ENCODE results near the gene RCAN2. TPM values are rescaled to one million over a fixed set of nuclear protein-coding genes. Genes with fewer than 3 reads are reported as not detected.
A peak's percentile ranks its signal among the peaks of the same experiment; 100 is the strongest.

Gene RCAN2
- total RNA-seq, 1 donor from 2014 or later, result 1.6 TPM

GRCh38 chr6:46468403-46469010 lies 22.7 kb downstream of the RCAN2 start:
- no peak overlapping the region for H3K4me3 ChIP-seq (ENCODE audit: low read length in 3 of 3)
- no peaks in the 10 kb centered on the region for H3K9me3 ChIP-seq (ENCODE audit: control insufficient read depth in 3 of 3, low read length in 3 of 3)
- peaks cover 7 to 24% (median 22%) of the 10 kb centered on the region in 3 donors for H3K4me1 ChIP-seq (ENCODE audit: control insufficient read depth in 3 of 3, insufficient read depth in 3 of 3, low read length in 3 of 3)
- H3K36me3 ChIP-seq (ENCODE audit: control insufficient read depth in 3 of 3, insufficient read depth in 3 of 3, low read length in 3 of 3), result no peaks in the 10 kb centered on the region
- H3K27me3 ChIP-seq (ENCODE audit: control insufficient read depth in 3 of 3, insufficient read depth in 3 of 3, low read length in 3 of 3), result no peaks in the 10 kb centered on the region
- peak overlapping the region; percentile 50 for H3K27ac ChIP-seq (ENCODE audit: low read depth, low read length)
- no peak overlapping the region for H3K9ac ChIP-seq (ENCODE audit: low read depth in 1 of 3, low read length in 3 of 3)

DNA sequence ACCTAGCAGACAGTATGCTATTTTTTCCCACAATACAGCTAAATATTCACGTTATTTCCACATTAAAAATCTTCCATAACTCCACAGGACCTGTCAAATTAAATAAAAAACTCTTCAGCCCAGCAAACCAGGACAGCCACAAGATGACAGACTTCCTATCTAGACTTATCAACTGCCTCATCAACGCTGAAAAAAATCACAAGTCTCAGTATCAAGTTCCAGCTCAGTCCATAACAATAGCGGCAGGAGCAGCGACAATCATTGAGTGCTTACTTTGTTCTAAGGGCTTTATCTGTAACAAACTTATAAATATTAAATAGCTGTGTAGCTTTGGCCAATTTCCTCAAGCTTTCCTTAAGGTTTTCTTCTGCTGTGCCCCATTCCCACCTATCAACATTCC lies 24.7 kb downstream of the RCAN2 start:
- Histone ChIP-seq H3K9me3 (ENCODE audit: control insufficient read depth in 3 of 3, low read length in 3 of 3) (no peaks in the 10 kb centered on the region), H3K9ac (ENCODE audit: low read depth in 1 of 3, low read length in 3 of 3) (no peak overlapping the region), H3K27ac (ENCODE audit: low read depth, low read length) (no peak overlapping the region), H3K4me3 (ENCODE audit: low read length in 3 of 3) (no peak overlapping the region), H3K4me1 (ENCODE audit: control insufficient read depth in 3 of 3, insufficient read depth in 3 of 3, low read length in 3 of 3) (peaks cover 7 to 20% (median 16%) of the 10 kb centered on the region in 3 donors), H3K36me3 (ENCODE audit: control insufficient read depth in 3 of 3, insufficient read depth in 3 of 3, low read length in 3 of 3) (no peaks in the 10 kb centered on the region), H3K27me3 (ENCODE audit: control insufficient read depth in 3 of 3, insufficient read depth in 3 of 3, low read length in 3 of 3) (no peaks in the 10 kb centered on the region)

DNA sequence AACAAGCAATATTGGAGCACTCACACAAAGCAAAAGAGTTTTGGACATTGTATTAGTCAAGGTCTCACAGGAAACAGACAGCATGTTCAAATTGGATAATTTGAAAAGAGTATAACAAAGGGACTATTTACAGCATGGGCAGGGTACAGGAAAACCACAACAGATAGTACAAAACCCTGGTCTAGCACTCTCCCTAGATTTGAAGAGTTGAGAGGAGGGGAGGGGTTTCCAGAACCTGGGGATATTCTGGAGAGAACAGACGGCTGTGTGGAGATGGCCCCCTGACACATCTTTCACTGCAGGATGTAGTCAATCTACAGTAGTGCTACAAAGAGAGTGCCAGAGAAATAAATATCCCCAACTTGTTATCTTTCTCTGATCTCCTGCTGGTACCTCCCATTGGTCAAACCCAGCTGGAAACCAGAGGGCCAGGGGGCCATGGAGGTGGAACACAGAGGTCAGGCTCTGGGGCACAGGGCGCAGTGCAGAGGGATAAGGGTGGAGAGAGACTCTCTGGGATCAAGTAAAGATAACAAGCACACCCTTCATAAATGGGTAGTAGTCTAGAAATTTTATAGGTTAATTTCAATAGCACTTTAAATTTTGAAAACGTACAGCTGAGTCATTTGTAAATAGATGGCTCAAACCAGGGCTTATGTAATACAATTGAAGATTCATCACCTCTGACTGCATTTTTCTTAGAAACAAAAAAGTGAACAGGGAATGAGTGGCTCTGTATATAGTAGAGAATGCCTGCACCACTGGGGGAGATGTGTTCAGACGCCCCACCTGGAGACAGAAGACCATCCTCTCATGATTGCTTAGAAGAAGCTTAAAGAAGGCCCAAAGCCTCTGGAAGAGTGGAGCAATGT lies 25.7 kb downstream of the RCAN2 start:
- no peak overlapping the region for H3K4me3 ChIP-seq (ENCODE audit: low read length in 3 of 3)
- H3K9me3 ChIP-seq (ENCODE audit: control insufficient read depth in 3 of 3, low read length in 3 of 3), result no peaks in the 10 kb centered on the region
- peaks cover 7 to 16% (median 15%) of the 10 kb centered on the region in 3 donors for H3K4me1 ChIP-seq (ENCODE audit: control insufficient read depth in 3 of 3, insufficient read depth in 3 of 3, low read length in 3 of 3)
- no peak overlapping the region for H3K27ac ChIP-seq (ENCODE audit: low read depth, low read length)
- H3K9ac ChIP-seq (ENCODE audit: low read depth in 1 of 3, low read length in 3 of 3), result no peak overlapping the region
- no peaks in the 10 kb centered on the region for H3K36me3 ChIP-seq (ENCODE audit: control insufficient read depth in 3 of 3, insufficient read depth in 3 of 3, low read length in 3 of 3)
- no peaks in the 10 kb centered on the region for H3K27me3 ChIP-seq (ENCODE audit: control insufficient read depth in 3 of 3, insufficient read depth in 3 of 3, low read length in 3 of 3)

- no peaks in the 10 kb centered on the region for H3K27me3 ChIP-seq (ENCODE audit: control insufficient read depth in 3 of 3, insufficient read depth in 3 of 3, low read length in 3 of 3)
- H3K36me3 ChIP-seq (ENCODE audit: control insufficient read depth in 3 of 3, insufficient read depth in 3 of 3, low read length in 3 of 3), result no peaks in the 10 kb centered on the region
- no peak overlapping the region for H3K27ac ChIP-seq (ENCODE audit: low read depth, low read length)
- no peaks in the 10 kb centered on the region for H3K9me3 ChIP-seq (ENCODE audit: control insufficient read depth in 3 of 3, low read length in 3 of 3)
- no peak overlapping the region for H3K4me3 ChIP-seq (ENCODE audit: low read length in 3 of 3)
- peaks cover 3 to 10% (median 6%) of the 10 kb centered on the region in 3 donors for H3K4me1 ChIP-seq (ENCODE audit: control insufficient read depth in 3 of 3, insufficient read depth in 3 of 3, low read length in 3 of 3)
- no peak overlapping the region for H3K9ac ChIP-seq (ENCODE audit: low read depth in 1 of 3, low read length in 3 of 3)
These were observed 35.0 kb downstream of the RCAN2 start for GRCh38 chr6:46456297-46456696.

- H3K4me1 ChIP-seq (ENCODE audit: control insufficient read depth in 3 of 3, insufficient read depth in 3 of 3, low read length in 3 of 3), result peaks cover 3 to 10% (median 6%) of the 10 kb centered on the region in 3 donors
- H3K36me3 ChIP-seq (ENCODE audit: control insufficient read depth in 3 of 3, insufficient read depth in 3 of 3, low read length in 3 of 3), result no peaks in the 10 kb centered on the region
- H3K9me3 ChIP-seq (ENCODE audit: control insufficient read depth in 3 of 3, low read length in 3 of 3), result no peaks in the 10 kb centered on the region
- H3K4me3 ChIP-seq (ENCODE audit: low read length in 3 of 3), result no peak overlapping the region
- no peaks in the 10 kb centered on the region for H3K27me3 ChIP-seq (ENCODE audit: control insufficient read depth in 3 of 3, insufficient read depth in 3 of 3, low read length in 3 of 3)
- H3K9ac ChIP-seq (ENCODE audit: low read depth in 1 of 3, low read length in 3 of 3), result no peak overlapping the region
- H3K27ac ChIP-seq (ENCODE audit: low read depth, low read length), result no peak overlapping the region
These were observed 36.6 kb downstream of the RCAN2 start for GRCh38 chr6:46454691-46455090.

GRCh38 chr6:46453741-46454316 lies 37.4 kb downstream of the RCAN2 start:
- H3K4me1 ChIP-seq (ENCODE audit: control insufficient read depth in 3 of 3, insufficient read depth in 3 of 3, low read length in 3 of 3), result peaks cover 3 to 10% (median 6%) of the 10 kb centered on the region in 3 donors

DNA sequence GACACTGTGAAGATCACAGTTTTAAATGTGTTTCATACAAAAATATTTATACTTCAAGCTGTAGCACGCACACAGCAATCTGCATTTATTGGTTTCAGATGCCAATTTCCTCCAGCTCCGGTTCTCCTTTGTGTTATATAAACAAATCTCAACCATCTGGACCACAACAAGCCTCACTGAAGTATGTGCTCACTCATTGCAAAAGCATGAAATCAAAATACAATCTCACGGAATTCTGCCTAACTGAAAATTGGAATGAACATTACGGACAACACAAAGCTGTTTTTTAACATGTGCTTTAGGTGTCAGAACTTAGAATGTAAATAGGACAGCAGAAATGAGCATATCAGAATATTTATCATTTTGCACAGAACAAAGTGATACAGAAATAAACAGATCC lies 38.0 kb downstream of the RCAN2 start:
- no peak overlapping the region for H3K9ac ChIP-seq (ENCODE audit: low read depth in 1 of 3, low read length in 3 of 3)
- H3K27ac ChIP-seq (ENCODE audit: low read depth, low read length), result no peak overlapping the region
- H3K27me3 ChIP-seq (ENCODE audit: control insufficient read depth in 3 of 3, insufficient read depth in 3 of 3, low read length in 3 of 3), result no peaks in the 10 kb centered on the region
- no peaks in the 10 kb centered on the region for H3K9me3 ChIP-seq (ENCODE audit: control insufficient read depth in 3 of 3, low read length in 3 of 3)
- no peaks in the 10 kb centered on the region for H3K36me3 ChIP-seq (ENCODE audit: control insufficient read depth in 3 of 3, insufficient read depth in 3 of 3, low read length in 3 of 3)
- H3K4me1 ChIP-seq (ENCODE audit: control insufficient read depth in 3 of 3, insufficient read depth in 3 of 3, low read length in 3 of 3), result peaks cover 3 to 10% (median 6%) of the 10 kb centered on the region in 3 donors
- no peak overlapping the region for H3K4me3 ChIP-seq (ENCODE audit: low read length in 3 of 3)

More at GRCh38 chr6:46453741-46454316, 37.4 kb downstream of the RCAN2 start:
- Histone ChIP-seq H3K27me3 (ENCODE audit: control insufficient read depth in 3 of 3, insufficient read depth in 3 of 3, low read length in 3 of 3) (no peaks in the 10 kb centered on the region), H3K27ac (ENCODE audit: low read depth, low read length) (no peak overlapping the region), H3K9me3 (ENCODE audit: control insufficient read depth in 3 of 3, low read length in 3 of 3) (no peaks in the 10 kb centered on the region), H3K9ac (ENCODE audit: low read depth in 1 of 3, low read length in 3 of 3) (peak overlapping the region in 1 of 3 donors; percentile 7), H3K4me3 (ENCODE audit: low read length in 3 of 3) (no peak overlapping the region), H3K36me3 (ENCODE audit: control insufficient read depth in 3 of 3, insufficient read depth in 3 of 3, low read length in 3 of 3) (no peaks in the 10 kb centered on the region)

DNA sequence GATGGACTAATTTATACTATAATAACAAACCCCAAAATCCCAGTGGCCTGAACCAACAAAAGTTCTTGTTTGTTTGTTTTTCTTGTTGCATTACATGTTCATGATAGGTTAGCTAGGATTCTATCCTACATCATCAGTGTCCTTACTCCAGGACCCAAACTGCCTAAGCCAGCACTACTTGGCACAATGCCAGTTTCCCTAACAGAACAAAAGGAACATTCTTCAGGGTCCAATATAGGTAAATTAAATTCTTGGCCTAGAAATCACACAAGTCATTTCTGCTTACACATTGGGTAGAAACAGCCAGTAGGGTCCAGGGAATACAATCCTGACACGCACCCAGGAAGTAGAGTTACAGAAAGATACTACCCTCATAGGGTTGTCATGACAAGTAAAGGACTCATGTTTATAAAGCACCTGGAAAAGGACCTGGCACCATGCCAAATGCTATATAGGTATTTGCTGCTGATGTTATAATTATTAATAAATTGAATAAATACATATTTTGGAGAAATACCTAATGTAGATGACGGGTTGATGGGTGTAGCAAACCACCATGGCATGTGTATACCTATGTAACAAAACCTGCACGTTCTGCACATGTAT lies 38.8 kb downstream of the RCAN2 start:
- H3K4me1 ChIP-seq (ENCODE audit: control insufficient read depth in 3 of 3, insufficient read depth in 3 of 3, low read length in 3 of 3), result peaks cover 3 to 10% (median 6%) of the 10 kb centered on the region in 3 donors

GRCh38 chr6:46451343-46451742 lies 39.9 kb downstream of the RCAN2 start:
- Histone ChIP-seq H3K4me1 (ENCODE audit: control insufficient read depth in 3 of 3, insufficient read depth in 3 of 3, low read length in 3 of 3) (peaks cover 3 to 10% (median 6%) of the 10 kb centered on the region in 3 donors), H3K36me3 (ENCODE audit: control insufficient read depth in 3 of 3, insufficient read depth in 3 of 3, low read length in 3 of 3) (no peaks in the 10 kb centered on the region)

More for the DNA sequence above, 38.8 kb downstream of the RCAN2 start:
- no peak overlapping the region for H3K4me3 ChIP-seq (ENCODE audit: low read length in 3 of 3)
- no peaks in the 10 kb centered on the region for H3K36me3 ChIP-seq (ENCODE audit: control insufficient read depth in 3 of 3, insufficient read depth in 3 of 3, low read length in 3 of 3)
- H3K27ac ChIP-seq (ENCODE audit: low read depth, low read length), result no peak overlapping the region
- no peaks in the 10 kb centered on the region for H3K9me3 ChIP-seq (ENCODE audit: control insufficient read depth in 3 of 3, low read length in 3 of 3)
- no peak overlapping the region for H3K9ac ChIP-seq (ENCODE audit: low read depth in 1 of 3, low read length in 3 of 3)
- no peaks in the 10 kb centered on the region for H3K27me3 ChIP-seq (ENCODE audit: control insufficient read depth in 3 of 3, insufficient read depth in 3 of 3, low read length in 3 of 3)

More at GRCh38 chr6:46451343-46451742, 39.9 kb downstream of the RCAN2 start:
- no peaks in the 10 kb centered on the region for H3K9me3 ChIP-seq (ENCODE audit: control insufficient read depth in 3 of 3, low read length in 3 of 3)
- H3K9ac ChIP-seq (ENCODE audit: low read depth in 1 of 3, low read length in 3 of 3), result no peak overlapping the region
- no peak overlapping the region for H3K4me3 ChIP-seq (ENCODE audit: low read length in 3 of 3)
- H3K27ac ChIP-seq (ENCODE audit: low read depth, low read length), result no peak overlapping the region
- H3K27me3 ChIP-seq (ENCODE audit: control insufficient read depth in 3 of 3, insufficient read depth in 3 of 3, low read length in 3 of 3), result no peaks in the 10 kb centered on the region

Data from skeletal muscle tissue (tissue), 4 donors.